Retinal pigment epithelial cell (primary cell): ENCODE measurements around the gene CFB.
A peak's percentile ranks its signal among the peaks of the same experiment; 100 is the strongest.

ENCODE experiments used
- DNase-seq: peaks from one replicate; pipeline ENCODE4 v3.0.0-alpha.2; 2010; ENCODE audit warnings: low read depth
- H3K4me3 ChIP-seq: 2 replicates; pipeline ENCODE4 v1.5.1; 2011; ENCODE audit warnings: mild to moderate bottlenecking, low read length, control low read depth, moderate library complexity
- TF ChIP-seq, protein P1 (sequence below): conservative IDR thresholded peaks from 2 replicates; pipeline ENCODE4 v1.5.1; 2011; ENCODE audit warnings: low read depth, low read length, control low read depth, inconsistent platforms

Gene CFB

GRCh38 chr6:31918069-31918720, 27.7 kb upstream of the CFB start:
- TF ChIP-seq, protein P1, sequence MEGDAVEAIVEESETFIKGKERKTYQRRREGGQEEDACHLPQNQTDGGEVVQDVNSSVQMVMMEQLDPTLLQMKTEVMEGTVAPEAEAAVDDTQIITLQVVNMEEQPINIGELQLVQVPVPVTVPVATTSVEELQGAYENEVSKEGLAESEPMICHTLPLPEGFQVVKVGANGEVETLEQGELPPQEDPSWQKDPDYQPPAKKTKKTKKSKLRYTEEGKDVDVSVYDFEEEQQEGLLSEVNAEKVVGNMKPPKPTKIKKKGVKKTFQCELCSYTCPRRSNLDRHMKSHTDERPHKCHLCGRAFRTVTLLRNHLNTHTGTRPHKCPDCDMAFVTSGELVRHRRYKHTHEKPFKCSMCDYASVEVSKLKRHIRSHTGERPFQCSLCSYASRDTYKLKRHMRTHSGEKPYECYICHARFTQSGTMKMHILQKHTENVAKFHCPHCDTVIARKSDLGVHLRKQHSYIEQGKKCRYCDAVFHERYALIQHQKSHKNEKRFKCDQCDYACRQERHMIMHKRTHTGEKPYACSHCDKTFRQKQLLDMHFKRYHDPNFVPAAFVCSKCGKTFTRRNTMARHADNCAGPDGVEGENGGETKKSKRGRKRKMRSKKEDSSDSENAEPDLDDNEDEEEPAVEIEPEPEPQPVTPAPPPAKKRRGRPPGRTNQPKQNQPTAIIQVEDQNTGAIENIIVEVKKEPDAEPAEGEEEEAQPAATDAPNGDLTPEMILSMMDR, result no peak
- no peak for DNase-seq

GRCh38 chr6:31919624-31920303, 26.1 kb upstream of the CFB start:
- no peak for DNase-seq
- H3K4me3 ChIP-seq, result no peak overlapping the region
- TF ChIP-seq, protein P1, result no peak

More at GRCh38 chr6:31918069-31918720, 27.7 kb upstream of the CFB start:
- H3K4me3 ChIP-seq, result no peak overlapping the region

DNA sequence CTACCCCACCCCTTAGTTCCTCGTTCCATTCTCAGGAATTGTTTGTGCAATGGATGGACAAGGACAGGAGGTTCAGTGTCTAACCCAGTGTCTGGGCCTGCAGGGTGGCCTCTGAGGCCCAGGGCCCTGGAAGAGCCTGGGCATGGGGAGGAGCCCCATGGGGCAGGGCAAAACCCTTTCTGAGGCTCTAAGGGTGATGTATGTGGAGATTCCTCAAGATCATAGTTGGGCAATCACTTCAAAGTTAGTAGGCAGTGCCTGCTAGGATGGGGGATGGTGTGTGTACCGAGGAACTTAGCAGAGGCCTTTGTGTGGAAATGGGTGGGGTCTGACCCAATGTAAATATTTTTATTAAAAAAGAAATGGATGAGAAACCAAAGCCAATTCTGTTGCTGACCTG, 25.1 kb upstream of the CFB start:
- DNase-seq, result no peak
- TF ChIP-seq, protein P1, result no peak

GRCh38 chr6:31922942-31923341, 23.0 kb upstream of the CFB start:
- no peak overlapping the region for H3K4me3 ChIP-seq
- DNase-seq, result no peak
- TF ChIP-seq, protein P1, result peak; percentile 24

More for the DNA sequence above, 25.1 kb upstream of the CFB start:
- H3K4me3 ChIP-seq, result no peak overlapping the region

- no peak within 1 kb of the TSS for H3K4me3 ChIP-seq
- TF ChIP-seq, protein P1, result no peak
- DNase-seq, result no peak
Observed at GRCh38 chr6:31927242-31927862, 18.5 kb upstream of the CFB start, which contains the start of gene C2. Gene C2, plus strand, starts transcription at chr6:31927717. Its CDS starts 36 bp downstream, at chr6:31927753.

- no peak overlapping the region for H3K4me3 ChIP-seq
- no peak for DNase-seq
Observed at GRCh38 chr6:31927863-31928671, 17.8 kb upstream of the CFB start.

More at GRCh38 chr6:31927863-31928671, 17.8 kb upstream of the CFB start:
- TF ChIP-seq, protein P1, result no peak
